NCI-H446 treated with DMSO at 0.1 percent for 48 hours (cell line): Measurements from ENCODE around the gene DFFA.
"Not testable (repeated sequence)": the region's sequence is repeated elsewhere in the genome, so short reads cannot be mapped to it uniquely, and the experiment has no call there.

Experiments used
- DNase-seq: peaks from one replicate; lab custom pipeline; 2025; lab: John Stamatoyannopoulos, UW

Gene DFFA

GRCh38 chr1:10504249-10504648 is 31.9 kb upstream of the DFFA start:
- DNase-seq = no peak

- DNase-seq = no peak
These were observed 29.9 kb upstream of the DFFA start for GRCh38 chr1:10502206-10502605.

- DNase-seq = no peak
These were observed 25.9 kb upstream of the DFFA start for GRCh38 chr1:10498231-10498630.

- no peak for DNase-seq
These were observed 24.8 kb upstream of the DFFA start for GRCh38 chr1:10497109-10497508.

- DNase-seq = no peak
These were observed 23.6 kb upstream of the DFFA start for GRCh38 chr1:10495952-10496351.

- DNase-seq = no peak
These were observed 23.1 kb upstream of the DFFA start for GRCh38 chr1:10495475-10495817.

- peak; percentile 43 for DNase-seq
These were observed 22.6 kb upstream of the DFFA start for GRCh38 chr1:10494754-10495474.

- DNase-seq = no peak
These were observed 22.1 kb upstream of the DFFA start for GRCh38 chr1:10494418-10494753.

GRCh38 chr1:10490286-10490970 is 18.1 kb upstream of the DFFA start:
- DNase-seq = no peak

GRCh38 chr1:10489291-10490055 is 17.1 kb upstream of the DFFA start:
- no peak for DNase-seq

- DNase-seq = no peak
These were observed 12.2 kb upstream of the DFFA start for GRCh38 chr1:10484521-10484920.

GRCh38 chr1:10480614-10481013 is 8.3 kb upstream of the DFFA start:
- no peak for DNase-seq

- no peak for DNase-seq
These were observed 7.0 kb upstream of the DFFA start for GRCh38 chr1:10479296-10479695.

- no peak for DNase-seq
These were observed 3.2 kb upstream of the DFFA start for GRCh38 chr1:10475510-10475909.

- peak; percentile 76 for DNase-seq
These were observed 2.5 kb upstream of the DFFA start, which contains the start of gene PEX14 for GRCh38 chr1:10474613-10475507. TSS of gene PEX14 (plus strand) at chr1:10474950. CDS start at chr1:10474967, 17 bp downstream.

GRCh38 chr1:10474309-10474612 is 1.9 kb upstream of the DFFA start:
- DNase-seq = not testable (repeated sequence)

GRCh38 chr1:10473145-10473765 is 926 bp upstream of the DFFA start:
- no peak for DNase-seq

- DNase-seq = no peak
These were observed 714 bp downstream of the DFFA start for GRCh38 chr1:10471411-10472219.

GRCh38 chr1:10470043-10470442 is 2.3 kb downstream of the DFFA start:
- no peak for DNase-seq

GRCh38 chr1:10467078-10467477 is 5.3 kb downstream of the DFFA start:
- DNase-seq = no peak

GRCh38 chr1:10459184-10459583 is 13.1 kb downstream of the DFFA start:
- DNase-seq = no peak
